ENCODE data around the gene FREM3.

DNA sequence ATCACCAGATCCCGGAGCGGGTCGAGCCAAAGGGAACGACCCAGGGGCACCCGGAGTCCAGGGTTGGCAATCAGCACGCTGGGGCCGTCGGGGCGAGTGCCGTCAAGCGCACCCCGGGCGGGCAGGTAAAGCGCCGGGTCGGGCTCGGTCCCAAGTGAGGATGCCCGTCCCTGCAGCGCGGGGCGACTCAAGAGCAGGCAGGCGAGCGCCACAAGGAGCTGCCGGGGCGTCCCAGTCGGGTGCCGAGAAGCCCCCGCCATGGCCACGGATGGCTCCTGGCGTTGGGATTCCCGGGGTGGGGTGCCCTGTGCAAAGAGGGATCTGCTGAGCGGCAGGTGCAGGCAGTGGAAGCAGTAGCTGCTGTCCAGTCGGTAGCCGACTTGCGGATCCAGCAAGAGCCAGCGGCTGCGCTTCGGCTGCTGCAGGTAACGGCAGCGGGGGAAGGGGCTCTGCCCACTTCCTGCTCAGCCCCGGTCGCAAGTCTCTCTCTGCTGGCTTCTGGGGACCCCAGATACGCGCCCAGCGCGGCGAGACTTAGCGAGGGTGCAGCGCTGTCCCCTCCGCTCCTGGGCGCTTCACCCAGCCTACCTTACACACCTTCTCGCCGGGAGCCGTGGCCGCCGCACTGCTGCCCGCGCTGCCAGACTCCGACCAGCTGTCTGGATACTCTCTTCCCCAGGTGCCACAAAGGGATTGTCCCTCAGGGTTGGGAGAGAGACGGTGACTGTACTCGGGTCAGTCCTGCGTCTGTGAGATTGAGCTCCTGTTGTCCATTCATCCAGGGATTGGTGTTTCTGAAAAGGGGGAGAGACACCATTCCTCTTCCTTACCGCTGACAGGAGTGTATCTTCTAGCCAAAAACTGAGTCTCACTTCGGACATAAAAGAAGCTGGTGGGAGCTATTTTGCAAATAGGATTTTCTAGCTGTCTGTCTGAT, at the start of gene FREM3:
- TF ChIP-seq, protein P1, sequence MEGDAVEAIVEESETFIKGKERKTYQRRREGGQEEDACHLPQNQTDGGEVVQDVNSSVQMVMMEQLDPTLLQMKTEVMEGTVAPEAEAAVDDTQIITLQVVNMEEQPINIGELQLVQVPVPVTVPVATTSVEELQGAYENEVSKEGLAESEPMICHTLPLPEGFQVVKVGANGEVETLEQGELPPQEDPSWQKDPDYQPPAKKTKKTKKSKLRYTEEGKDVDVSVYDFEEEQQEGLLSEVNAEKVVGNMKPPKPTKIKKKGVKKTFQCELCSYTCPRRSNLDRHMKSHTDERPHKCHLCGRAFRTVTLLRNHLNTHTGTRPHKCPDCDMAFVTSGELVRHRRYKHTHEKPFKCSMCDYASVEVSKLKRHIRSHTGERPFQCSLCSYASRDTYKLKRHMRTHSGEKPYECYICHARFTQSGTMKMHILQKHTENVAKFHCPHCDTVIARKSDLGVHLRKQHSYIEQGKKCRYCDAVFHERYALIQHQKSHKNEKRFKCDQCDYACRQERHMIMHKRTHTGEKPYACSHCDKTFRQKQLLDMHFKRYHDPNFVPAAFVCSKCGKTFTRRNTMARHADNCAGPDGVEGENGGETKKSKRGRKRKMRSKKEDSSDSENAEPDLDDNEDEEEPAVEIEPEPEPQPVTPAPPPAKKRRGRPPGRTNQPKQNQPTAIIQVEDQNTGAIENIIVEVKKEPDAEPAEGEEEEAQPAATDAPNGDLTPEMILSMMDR (IDR thresholded peaks at IDR 0.05): no peak
- TF ChIP-seq POLR2A (IDR thresholded peaks at IDR 0.05): no peak

All from testis (tissue), 2 donors.